ENCODE measurements around the gene MPG.

MPG gene

GRCh38 chr16:104355-104754 is 26.3 kb downstream of the MPG start:
- no peak for DNase-seq
- no peak overlapping the region for H3K4me3 ChIP-seq
- H3K27me3 ChIP-seq = no peaks in the 10 kb centered on the region
- H3K36me3 ChIP-seq = peaks cover 0 to 12% (median 6%) of the 10 kb centered on the region in 3 donors
- no peak for TF ChIP-seq CTCF (IDR thresholded peaks at IDR 0.05)
- peak overlapping the region; percentile 90 to 93 for H3K27ac ChIP-seq
- intact Hi-C loops (cut with DNase I; ENCODE audit: low total_unique reads) = no loop called here
- peaks cover 0 to 70% (median 43%) of the 10 kb centered on the region in 4 donors for H3K4me1 ChIP-seq
- H3K9me3 ChIP-seq = no peaks in the 10 kb centered on the region

GRCh38 chr16:104928-105327 is 26.9 kb downstream of the MPG start:
- H3K9me3 ChIP-seq = no peaks in the 10 kb centered on the region
- intact Hi-C loops (cut with DNase I; ENCODE audit: low total_unique reads) = no loop called here
- H3K27ac ChIP-seq = peak overlapping the region; percentile 90 to 93
- H3K27me3 ChIP-seq = no peaks in the 10 kb centered on the region
- no peak overlapping the region for H3K4me3 ChIP-seq
- H3K36me3 ChIP-seq = peaks cover 0 to 18% (median 12%) of the 10 kb centered on the region in 3 donors
- peaks cover 0 to 64% (median 40%) of the 10 kb centered on the region in 4 donors for H3K4me1 ChIP-seq
- no peak for TF ChIP-seq CTCF (IDR thresholded peaks at IDR 0.05)
- DNase-seq = no peak

- no peaks in the 10 kb centered on the region for H3K9me3 ChIP-seq
- H3K4me3 ChIP-seq = no peak overlapping the region
- H3K4me1 ChIP-seq = peaks cover 0 to 58% (median 35%) of the 10 kb centered on the region in 4 donors
- intact Hi-C loops (cut with DNase I; ENCODE audit: low total_unique reads) = no loop called here
- no peak for TF ChIP-seq CTCF (IDR thresholded peaks at IDR 0.05)
- no peaks in the 10 kb centered on the region for H3K27me3 ChIP-seq
- H3K36me3 ChIP-seq = peaks cover 0 to 24% (median 12%) of the 10 kb centered on the region in 3 donors
- no peak for DNase-seq
- H3K27ac ChIP-seq = peak overlapping the region; percentile 90 to 93
Observed at GRCh38 chr16:105521-105920, 27.5 kb downstream of the MPG start.

- no peak overlapping the region for H3K4me3 ChIP-seq
- H3K27ac ChIP-seq = peak overlapping the region; percentile 67 to 93
- intact Hi-C loops (cut with DNase I; ENCODE audit: low total_unique reads) = loop anchor here (2.0 kb wide), 1 partner anchor 74 kb away; the partner anchor contains the start of gene HBQ1
Observed at GRCh38 chr16:106623-107324, 28.7 kb downstream of the MPG start.

GRCh38 chr16:112153-112840 is 34.3 kb downstream of the MPG start:
- DNase-seq = no peak
- peaks cover 10 to 80% (median 27%) of the 10 kb centered on the region in 3 donors for H3K36me3 ChIP-seq
- intact Hi-C loops (cut with DNase I; ENCODE audit: low total_unique reads) = no loop called here

More at GRCh38 chr16:106623-107324, 28.7 kb downstream of the MPG start:
- Histone ChIP-seq H3K27me3 (no peaks in the 10 kb centered on the region), H3K9me3 (no peaks in the 10 kb centered on the region), H3K4me1 (peaks cover 0 to 46% (median 24%) of the 10 kb centered on the region in 4 donors), H3K36me3 (peaks cover 0 to 33% (median 18%) of the 10 kb centered on the region in 3 donors)
- peak; percentile 83 to 87 for TF ChIP-seq CTCF (IDR thresholded peaks at IDR 0.05)
- DNase-seq = peak; percentile 59 to 76

More at GRCh38 chr16:112153-112840, 34.3 kb downstream of the MPG start:
- H3K4me1 ChIP-seq = peaks cover 0 to 11% (median 7%) of the 10 kb centered on the region in 4 donors
- H3K9me3 ChIP-seq = no peaks in the 10 kb centered on the region
- no peak overlapping the region for H3K27ac ChIP-seq
- H3K4me3 ChIP-seq = no peak overlapping the region
- H3K27me3 ChIP-seq = no peaks in the 10 kb centered on the region
- TF ChIP-seq CTCF (IDR thresholded peaks at IDR 0.05) = no peak

All from tibial artery (tissue), 4 donors.